Activated CD4-positive, CD25-positive, alpha-beta regulatory T cell (primary cell): Measurements from ENCODE around the gene ATP8B4.
"Not testable (repeated sequence)": the region's sequence is repeated elsewhere in the genome, so short reads cannot be mapped to it uniquely, and the experiment has no call there.

Experiments used
- DNase-seq, 4 experiments: peaks; one replicate each; lab custom pipeline; 2025; lab: John Stamatoyannopoulos, UW

ATP8B4 gene

GRCh38 chr15:50109076-50109987 lies 9.7 kb downstream of the ATP8B4 start:
- no peak for DNase-seq

- DNase-seq = no peak
These were observed 10.6 kb downstream of the ATP8B4 start for GRCh38 chr15:50108461-50108860.

DNA sequence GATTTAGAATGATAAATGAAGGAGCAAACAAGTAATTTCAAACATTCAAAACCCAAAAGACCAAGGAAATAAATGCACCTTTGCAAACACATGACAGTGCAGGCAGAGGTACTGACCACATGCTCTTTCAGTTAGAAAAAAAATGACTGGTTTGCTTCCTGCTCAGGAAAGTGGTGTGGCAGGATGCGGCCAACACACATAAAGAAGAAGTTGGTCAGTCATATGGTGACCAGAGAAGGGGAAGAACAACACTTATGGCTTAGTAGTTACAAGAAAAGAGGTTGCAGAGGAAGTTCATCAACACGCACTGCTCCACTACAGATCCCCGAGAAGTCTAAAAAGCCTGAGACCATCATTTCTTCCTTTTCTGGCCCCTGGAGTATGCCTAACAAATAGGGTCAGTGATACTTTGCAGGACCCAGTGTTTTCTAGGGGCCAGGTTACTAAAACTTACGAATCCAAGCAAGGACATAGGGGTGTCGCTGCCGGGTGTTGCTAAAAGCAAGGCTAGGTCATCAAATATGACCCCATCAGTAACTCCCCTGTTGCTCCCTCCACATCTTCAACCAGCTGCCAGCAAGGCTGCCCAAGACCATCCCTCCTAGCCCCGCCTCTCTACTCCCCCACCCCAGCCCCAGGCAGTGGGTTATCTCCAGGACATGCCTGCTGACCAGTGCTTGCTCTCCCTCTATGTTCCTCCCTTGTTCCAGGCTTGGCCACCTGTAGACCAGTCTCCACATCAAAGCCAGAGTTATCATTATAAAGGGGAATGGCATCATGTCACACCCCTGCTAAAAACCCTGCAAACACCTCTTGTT lies 11.2 kb downstream of the ATP8B4 start:
- no peak for DNase-seq

DNA sequence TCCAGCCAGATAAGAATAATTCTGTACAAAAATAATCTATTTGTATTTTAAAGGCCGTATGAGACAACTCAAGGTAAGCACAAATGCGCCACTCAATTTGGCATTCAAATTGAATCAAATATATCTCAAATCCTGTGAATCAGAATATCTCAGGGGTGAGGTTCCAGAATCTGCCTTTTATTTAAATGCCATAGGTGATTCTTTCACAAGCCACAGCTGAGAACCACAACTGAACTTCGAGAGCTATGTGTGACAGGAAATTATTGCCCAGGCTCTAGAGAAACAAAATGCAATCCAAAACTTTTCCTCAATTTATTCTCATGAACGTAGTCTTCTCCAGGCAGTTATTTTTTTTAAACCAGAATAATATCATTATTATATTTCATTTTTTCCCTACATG lies 11.9 kb downstream of the ATP8B4 start:
- DNase-seq = no peak

GRCh38 chr15:50106457-50106856 lies 12.6 kb downstream of the ATP8B4 start:
- no peak for DNase-seq

GRCh38 chr15:50100486-50100885 lies 18.5 kb downstream of the ATP8B4 start:
- no peak for DNase-seq

DNA sequence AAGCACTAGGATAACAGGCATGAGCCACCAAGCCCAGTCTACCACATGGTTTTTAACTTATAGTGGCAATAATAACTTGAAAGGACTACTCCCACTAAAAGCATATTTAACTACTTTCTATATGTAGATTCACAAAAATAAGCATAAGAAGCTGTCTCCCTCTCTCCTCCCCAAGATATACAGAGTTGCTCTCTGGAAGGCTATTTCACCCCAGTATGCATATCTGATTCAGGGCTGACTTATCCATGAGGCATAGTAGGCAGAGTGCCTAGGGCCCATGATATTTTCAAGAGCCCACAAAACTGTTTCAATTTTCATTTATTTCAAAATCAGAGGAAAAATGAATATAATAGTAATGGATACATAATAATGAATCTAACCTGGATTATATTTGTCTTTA lies 20.5 kb downstream of the ATP8B4 start:
- DNase-seq = no peak

DNA sequence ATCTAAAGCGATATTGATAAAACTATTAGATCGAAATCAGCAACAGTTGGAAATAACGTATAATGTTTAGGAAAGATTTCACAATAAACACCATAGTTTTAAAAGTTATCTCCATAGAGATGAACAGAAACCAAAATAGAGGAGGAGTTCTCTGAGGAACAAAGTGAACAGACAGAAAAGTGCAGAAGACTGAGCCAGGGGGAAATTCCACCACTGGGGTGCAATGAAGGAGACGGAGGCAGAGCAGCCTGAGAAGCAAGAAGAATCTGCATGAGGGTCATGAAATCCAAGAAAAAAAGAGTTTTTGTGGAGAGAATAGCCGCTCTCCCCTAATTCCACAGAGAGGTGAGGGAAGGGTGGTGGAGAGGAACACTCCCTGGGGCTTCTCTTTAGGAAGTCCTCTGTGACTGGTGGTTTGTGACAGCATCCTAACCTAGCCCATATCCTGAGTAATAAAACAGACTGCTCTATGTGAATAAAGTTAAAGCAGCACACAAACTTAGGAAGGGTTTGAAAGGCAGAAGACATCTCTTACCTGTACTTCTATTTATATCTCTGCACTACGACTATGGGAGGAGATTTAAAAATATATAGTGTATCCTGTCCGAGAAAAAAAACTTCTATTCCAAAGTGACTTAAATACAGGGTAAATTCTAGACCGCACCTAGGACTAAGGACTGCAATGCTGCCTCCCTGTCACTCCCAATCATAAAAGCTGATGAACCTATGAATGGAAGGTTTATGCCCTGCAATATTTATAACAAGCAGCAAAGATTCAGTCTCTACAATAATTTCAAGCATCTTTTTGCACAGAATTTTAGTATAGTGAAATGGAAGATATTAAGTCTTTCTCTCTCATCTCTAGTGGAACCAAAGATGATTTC lies 22.9 kb downstream of the ATP8B4 start:
- no peak for DNase-seq

GRCh38 chr15:50089386-50089785 lies 29.6 kb downstream of the ATP8B4 start:
- DNase-seq = not testable (repeated sequence)

- DNase-seq = no peak
These were observed 34.1 kb downstream of the ATP8B4 start for GRCh38 chr15:50084932-50085331.

DNA sequence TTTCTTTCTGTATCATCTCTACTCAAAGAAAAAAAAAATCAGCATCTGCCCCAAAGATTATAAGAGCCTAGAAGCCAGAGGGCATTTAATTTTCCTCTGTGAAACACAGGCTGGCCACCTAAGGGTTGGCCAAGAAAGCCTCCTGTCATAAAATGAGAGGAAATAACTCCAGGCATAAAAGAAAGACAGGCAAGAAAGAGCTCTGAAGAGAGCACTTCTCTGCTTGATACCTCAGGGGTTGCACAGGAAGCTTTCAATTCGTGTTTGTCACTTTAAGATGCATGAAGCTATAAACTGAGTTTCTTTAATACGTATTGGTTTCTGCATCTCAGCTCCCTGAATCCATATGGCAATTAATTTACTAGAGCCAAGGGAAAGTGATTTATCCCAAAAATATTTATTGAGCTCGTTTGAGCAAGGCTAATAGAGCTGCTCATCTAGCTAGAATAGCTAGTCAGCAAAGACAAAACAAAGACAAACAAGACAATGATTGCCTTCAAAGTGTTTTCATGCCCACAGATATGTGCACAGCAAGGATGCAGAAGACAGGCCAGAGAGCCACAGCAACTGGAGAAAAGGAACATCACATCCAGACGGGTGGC lies 35.5 kb downstream of the ATP8B4 start:
- no peak for DNase-seq

DNA sequence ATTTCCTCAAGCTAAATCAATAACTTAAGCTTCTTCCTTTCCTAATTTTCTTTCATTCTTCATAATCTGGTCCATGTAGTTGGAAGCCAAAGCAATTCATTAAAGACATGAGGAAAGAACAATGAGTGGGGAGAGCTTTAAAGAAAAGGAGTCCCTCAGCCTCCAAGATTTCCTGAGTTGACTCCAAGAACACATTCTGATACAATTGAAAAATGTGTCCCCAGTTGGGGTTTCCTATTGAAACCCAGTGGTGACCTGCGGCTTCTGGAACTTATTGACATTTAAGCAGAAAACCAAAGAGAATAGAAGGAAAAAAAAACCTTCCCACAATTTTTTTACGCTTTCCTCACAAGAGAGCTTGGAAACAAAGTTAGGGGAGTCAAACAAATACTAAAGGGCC lies 37.0 kb downstream of the ATP8B4 start:
- no peak for DNase-seq

DNA sequence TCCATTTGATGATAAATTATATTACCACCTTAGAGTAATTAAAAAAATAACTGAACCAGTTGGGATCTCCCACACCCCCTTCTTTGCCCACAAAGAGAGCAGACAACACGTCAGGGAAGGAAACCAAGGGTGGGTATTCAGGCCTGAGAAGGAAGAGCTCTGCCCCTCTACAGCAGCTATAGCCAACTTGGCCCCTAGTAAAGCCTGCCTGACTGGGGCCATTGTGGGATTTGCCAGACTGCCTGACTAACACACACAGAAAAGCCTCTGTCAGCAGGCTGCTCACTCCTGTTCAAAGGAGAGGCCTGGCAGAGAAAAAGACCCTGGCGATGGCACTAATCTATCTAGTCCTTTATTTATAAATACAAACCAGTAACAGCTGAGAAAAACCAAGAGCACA lies 41.4 kb downstream of the ATP8B4 start:
- DNase-seq = no peak

- no peak for DNase-seq
These were observed 41.9 kb downstream of the ATP8B4 start for GRCh38 chr15:50077176-50077575.

DNA sequence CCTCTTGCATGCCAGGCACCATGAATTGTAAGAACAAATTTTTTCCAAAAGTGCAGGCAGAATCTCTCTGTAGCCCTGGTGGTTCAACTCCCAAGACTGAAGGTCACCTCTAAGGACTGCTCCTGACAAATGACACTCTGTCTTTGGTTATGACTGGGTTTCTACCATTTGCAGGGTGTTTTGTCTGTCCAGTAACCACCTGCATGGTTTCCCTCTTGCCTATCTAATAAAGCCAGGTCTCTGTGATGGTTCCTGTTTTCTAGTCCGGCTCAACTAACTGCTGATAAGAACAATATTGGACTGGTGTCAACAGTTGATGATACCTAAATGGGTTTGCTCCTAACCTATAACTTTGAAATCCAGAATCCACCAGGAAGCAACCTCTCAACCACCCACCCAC lies 43.7 kb downstream of the ATP8B4 start:
- DNase-seq = no peak

- no peak for DNase-seq
These were observed 47.3 kb downstream of the ATP8B4 start for GRCh38 chr15:50071551-50072258.

- DNase-seq = no peak
These were observed 51.0 kb downstream of the ATP8B4 start for GRCh38 chr15:50068016-50068415.

DNA sequence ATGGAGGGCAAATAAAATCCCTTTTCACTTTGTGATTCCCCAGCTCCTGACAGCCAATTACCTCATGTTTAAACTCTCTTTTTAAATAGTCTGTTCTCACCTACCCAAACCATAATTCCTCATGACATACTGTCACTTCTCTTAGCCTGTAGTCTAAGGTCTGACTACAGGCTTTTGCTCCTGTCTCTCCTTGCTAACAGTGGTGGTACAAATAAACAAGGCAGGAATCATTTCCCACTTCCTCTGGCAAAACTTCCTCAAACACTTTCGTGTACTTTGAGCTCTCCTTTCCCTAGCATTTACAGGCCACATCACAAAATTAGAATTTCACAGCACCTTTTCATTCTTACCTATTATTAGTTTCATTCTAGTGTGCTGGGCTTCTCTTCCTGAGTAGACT lies 51.8 kb downstream of the ATP8B4 start:
- no peak for DNase-seq

DNA sequence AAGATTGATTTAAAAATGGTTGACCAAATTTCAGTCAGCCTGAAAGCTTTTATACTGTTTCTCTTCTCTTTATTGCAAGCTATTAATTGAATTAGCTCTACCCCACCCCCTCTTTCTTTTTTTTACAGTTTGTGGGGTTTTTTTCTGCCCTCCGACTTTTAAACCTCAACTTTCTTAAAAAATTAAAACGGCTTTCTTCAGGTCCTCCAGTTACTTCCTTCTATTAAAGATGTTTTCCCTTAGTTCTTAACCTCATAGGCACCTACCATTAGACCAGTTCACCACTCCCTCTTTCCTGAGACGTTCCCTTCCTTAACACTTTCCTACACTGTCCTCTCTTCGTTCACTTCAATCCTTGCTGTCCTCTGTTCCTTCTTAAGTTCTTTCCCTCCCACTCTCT lies 52.4 kb downstream of the ATP8B4 start:
- no peak for DNase-seq

DNA sequence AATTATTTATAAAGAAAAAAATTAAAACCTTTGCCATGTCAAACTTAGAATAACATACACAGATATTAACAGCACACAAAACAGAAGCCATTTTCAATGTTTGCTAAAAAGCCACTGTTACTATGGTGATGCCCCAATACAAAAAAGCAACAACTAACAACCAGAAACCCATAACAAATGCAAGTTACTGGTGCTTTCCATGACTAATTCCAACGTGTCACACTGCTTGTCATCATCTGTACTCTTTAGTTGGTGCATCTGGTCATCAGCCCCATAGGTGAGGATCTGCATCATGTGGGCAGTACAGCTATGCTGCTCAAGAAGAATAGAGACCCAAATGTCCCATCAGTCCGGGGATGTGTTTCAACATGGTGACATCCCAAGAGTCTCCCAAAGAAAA lies 52.8 kb downstream of the ATP8B4 start:
- DNase-seq = no peak

DNA sequence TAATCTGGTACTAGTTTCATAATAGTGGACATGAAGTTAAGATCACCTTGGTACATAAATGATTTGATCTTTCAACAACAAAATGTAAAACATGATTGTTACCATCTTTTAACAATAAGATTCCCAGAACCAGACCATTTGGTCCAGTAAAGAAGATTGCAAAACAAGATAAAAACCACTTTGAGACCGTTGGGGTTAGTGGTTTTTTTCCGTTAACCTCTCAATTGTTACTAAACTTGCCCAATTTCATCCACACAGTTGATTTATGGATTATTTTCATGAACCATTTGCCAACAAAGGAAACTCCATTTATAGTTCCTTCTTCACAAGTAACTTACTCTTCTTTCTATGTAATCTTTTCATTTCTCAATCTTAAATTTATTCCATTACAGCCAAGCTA lies 53.8 kb downstream of the ATP8B4 start:
- no peak for DNase-seq
